ENCODE results near the gene RAB11FIP5.

RAB11FIP5 gene

GRCh38 chr2:73082523-73083410, 30.0 kb downstream of the RAB11FIP5 start:
- DNase-seq, result no peak

GRCh38 chr2:73081181-73081671, 31.5 kb downstream of the RAB11FIP5 start:
- no peak for DNase-seq

DNA sequence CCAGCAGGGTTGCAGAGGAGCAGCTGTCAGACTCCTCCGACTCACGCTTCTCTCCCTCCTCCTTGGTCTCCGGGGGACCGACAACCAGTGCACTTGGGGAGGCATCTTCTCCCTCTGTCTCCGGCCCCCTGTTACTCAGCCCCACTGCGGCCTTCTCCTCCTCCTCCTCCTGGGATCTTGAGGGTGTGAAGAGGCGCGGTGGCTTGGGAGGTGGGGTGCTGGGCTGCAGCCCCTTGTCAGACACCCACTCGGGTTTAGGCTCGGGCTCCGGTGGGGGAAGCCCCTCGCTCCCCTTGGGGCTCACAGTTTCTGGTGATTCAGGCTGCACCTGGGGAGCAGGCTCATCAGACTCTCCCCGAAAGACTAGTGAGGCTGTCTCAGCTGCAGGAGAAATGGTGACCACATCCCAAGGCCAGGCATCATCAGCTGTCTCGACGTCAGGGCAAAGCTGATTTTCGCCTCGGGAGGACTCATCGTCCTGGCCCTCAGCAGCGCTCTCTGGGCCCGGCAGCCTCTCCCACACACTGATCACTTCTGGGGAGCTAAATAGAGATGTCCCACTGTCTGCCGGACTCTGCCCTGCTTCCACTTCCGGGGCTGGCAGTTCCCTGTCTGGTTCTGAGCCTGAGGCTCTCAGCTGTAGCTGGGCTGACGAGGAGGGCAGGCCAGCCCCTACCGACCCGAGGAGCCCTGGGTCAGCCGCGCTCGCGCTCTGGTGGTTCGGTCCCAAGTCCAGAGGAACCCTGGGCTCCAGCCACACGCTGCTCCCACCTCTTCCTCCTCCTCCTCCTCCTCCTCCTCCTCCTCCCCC, 32.2 kb downstream of the RAB11FIP5 start:
- DNase-seq, result no peak

DNA sequence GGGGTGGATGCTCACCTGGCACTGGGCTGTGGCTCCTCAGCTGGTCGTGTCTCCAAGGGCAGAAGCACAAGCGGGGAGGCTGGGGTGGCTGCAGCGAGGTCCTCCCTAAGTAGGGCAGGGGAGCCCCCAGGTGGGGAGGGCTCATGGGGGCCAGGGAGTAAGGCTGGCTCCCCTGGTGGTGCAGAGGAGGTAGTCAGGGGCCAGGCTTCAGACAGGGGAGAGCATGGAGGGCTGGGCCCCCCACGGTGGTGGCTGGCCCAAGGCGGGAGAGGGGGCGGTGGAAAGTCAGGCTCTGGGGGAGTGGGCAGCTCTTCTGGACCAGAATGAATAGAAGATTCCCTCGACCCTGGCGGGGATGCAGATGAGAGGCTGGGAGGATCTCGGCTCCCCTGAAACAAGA, 33.1 kb downstream of the RAB11FIP5 start:
- no peak for DNase-seq

DNA sequence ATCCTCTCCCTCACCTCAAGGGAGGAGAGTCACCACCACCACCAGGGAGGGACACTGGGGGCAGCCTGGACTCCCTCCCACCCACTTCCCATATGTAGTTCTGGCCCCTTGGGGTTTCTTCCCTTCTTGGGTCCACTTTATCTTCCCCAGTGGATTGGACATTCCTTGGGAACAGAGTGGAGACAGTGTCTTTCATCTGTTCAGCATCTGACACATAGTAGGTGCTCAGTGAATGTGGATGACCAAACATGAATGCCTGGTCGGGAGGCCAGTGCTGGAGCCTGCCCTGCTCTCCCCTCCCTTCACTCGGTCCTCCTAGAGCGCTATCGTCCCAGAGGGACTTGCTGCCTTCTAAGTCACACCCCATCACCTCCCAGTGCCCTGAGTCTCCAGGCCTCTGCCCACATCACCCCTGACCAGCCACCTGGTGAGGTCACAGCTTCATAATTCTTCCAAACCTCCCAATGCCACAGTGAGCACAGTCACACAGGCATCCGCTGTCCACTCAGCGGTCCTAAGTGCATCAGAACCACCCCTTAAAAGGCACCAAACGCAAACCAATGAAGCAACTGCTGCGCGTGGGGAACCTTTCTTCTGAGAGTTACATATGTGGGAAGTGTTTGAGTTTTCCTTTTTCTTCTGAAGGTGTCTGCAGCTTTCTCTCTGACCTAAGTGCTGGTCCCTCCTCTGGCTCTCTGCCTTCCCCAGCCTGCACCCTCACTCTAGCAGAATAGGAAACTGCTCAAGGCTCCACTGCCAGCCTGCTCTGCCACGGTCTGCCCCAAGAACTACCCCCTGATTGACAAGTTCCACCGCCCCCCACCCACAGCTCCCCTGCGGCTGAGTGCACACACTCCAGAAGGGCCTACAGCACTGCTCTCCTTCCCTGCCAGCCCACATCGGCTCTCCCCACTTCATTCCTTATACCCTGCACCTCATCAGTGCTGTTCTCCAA, 34.0 kb downstream of the RAB11FIP5 start:
- no peak for DNase-seq

GRCh38 chr2:73077424-73077795, 35.3 kb downstream of the RAB11FIP5 start:
- DNase-seq, result no peak

GRCh38 chr2:73076701-73077423, 35.9 kb downstream of the RAB11FIP5 start:
- no peak for DNase-seq

DNA sequence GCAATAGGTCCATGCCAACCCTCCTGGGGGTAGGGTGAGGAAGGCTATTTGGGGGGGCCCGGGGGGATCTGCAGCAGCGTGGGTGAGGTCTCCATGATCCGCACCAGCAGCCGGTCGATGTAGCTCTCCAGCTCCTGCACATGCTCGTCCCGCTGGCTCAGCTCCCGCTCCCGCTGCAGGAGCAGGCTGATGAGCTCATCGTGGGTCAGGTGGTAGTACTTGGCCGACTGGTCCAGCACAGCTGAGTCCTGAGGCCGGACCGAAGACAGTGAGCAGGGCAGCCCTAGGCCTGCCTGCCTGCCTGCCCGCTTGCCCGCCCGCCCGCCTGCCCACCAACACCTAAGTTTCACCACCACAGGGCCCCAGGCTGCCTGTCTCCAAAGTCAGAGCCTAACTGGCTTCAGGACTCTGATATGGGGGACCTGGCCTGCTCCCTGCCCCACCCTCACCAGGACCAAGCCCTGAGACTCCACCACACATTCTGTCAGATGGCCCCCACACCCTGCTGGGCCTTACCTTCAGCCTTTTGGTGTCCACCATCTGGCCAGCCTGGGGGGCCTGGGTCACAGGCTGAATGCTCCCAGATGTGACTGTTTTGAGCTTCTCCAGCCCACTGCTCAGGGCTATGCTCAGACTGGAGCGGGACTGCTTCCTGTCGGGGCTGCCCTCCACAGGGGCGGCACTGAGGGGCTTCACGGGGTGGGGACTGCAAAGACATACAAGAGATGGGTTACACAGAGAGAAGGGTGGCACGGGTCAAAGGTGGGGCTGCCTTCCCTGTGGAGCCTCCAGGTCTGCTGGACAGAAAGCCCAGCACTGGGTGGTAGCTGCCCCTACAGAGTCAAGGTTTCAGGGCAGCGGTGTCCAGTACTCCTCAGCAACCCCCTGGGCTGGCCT, 37.0 kb downstream of the RAB11FIP5 start:
- no peak for DNase-seq

DNA sequence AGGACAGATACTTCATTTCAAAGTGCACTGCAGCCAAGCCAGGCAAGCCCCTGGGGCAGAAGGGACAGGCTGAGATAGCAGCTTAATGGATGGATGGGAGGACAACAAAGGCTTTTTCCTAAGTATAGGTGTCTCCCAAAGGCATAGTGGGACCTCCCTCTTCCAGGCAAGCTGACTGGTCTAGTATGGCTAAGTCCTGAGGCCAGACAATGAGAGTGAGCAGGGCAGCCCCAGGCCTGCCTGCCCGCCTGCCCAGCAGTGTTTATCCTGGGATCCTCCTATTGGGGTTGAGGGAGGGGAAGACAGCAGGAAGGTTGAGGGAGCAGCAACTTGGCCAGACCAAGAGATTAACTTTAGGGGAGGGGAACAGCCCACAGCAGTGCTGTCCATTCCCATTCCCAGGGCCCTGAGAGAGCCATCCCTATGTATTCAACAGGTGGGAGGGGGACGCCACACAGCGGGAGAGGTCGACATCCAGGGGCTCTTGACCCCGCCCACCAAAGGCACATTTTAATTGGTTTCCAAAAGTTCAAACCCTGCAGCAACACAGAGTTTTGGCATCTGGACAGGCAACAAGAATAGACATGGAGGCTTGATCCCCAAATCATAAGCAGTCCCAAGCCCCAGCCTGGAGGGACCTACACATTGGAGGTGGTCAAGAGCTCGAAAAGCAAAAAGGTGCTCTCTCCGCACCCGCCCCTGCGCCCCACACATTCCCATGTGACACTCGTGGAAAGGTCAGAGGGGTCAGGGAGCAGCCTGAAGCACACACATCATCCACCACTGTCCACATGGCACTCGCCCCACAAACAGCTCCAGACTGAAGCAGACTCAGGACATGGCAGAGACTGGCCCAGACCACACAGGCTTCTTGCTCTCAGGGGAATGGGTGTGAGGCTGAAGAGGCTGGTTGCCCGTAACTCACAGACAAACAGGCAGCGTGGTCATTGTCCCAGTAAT, 38.4 kb downstream of the RAB11FIP5 start:
- DNase-seq, result no peak

GRCh38 chr2:73072416-73072815, 40.3 kb downstream of the RAB11FIP5 start:
- no peak for DNase-seq

DNA sequence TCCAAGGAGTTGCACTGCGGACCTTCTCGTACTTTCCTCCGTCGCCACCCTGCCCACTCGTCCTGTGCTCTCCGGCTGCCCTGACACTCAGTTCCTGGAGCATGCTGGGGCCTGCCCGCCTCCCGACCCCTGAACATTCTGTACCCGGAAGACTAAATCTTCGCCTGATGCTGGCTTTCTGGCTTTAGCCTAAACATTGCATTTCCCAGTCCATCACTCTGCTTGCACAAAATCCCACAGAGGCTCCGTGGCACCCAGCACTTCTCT, 40.7 kb downstream of the RAB11FIP5 start:
- no peak for DNase-seq

- peak; percentile 63 for DNase-seq
Measured at GRCh38 chr2:73071360-73072128, 41.2 kb downstream of the RAB11FIP5 start, which contains the start of gene SFXN5. SFXN5 (minus strand) TSS chr2:73071712; CDS start chr2:73071705, 7 bp downstream.

- no peak for DNase-seq
Measured at GRCh38 chr2:73070643-73071359, 41.9 kb downstream of the RAB11FIP5 start.

DNA sequence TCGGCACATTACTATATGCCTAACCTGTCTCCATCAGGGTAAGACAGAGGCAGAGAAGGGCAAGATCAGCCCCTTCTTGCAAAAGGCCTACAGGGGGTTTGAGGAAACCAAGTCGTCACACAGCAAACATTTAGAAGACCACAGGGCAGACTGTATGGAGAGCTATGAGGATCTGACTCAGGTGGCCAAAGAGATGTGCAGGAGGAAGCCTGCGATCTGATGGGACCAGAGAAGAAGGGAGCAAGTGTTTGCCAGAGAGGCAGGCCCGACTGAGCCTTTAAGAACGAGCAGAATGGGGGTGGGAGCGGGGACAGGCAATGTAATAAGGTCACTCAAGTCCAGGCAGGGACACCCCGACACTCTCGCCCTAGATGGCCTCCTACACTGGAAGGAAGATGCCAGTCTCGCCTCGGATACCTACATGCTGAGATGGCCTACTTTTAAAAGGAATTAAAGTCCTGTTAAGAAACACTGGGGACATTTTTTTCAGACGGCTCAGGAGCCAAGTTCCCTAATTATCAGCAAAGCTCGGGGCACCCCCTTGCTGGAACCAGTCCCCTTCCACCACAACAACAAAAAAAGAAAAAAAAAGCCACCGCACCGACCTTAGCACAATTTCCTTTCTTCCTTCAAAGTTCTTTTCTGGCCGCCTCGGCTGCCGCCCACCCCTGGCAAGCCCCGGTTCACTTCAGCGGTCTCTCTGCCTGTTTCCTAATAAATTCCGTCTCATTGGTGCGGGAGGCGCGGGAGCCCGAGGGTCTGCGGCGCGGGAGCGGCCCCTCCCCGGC, 42.7 kb downstream of the RAB11FIP5 start:
- DNase-seq, result no peak

DNA sequence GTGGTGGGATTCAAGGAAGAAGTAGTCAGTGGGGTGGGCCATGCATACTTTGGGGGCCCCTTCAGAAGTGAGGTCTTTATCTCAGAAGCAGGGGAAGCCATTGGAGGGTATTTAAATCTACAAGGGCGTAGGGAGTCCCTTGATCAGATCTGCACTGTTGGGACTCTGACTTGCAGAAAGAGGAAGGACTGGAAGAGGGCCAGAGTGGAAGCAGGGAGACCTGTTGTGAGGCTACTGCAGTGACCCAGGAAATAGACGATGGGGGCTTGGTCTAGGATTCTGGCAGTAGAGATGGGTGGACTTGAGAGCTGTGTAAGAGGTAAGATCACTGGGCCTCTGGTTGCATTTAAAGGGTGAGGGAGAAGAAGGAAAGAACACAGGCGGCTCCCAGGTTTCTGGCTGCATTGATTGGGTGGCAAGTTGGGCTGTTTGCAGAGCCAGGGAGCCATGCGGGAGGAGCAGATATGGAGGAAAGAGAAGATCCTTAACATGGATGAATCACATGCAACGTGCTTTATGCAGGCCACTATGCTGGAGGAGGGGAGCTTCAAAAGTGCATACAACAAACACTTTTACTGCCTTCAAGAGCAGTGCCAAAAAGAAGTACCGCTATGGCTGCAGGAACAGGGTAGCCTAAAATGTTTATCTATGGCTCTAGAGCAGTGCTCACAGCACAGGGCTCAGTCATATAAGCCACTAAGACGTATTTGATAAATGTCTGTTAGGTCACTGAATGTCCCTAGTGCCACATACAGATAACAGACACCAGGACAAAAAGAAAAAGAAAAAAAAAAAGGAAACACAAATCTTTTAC, 43.5 kb downstream of the RAB11FIP5 start:
- DNase-seq, result no peak

GRCh38 chr2:73068147-73068546, 44.6 kb downstream of the RAB11FIP5 start:
- no peak for DNase-seq

GRCh38 chr2:73067043-73067442, 45.7 kb downstream of the RAB11FIP5 start:
- DNase-seq, result no peak

All from NCI-H524 treated with DMSO at 0.1 percent for 48 hours (cell line).